A673 (cell line): ENCODE data around the gene PINLYP.
A peak's percentile ranks its signal among the peaks of the same experiment; 100 is the strongest.

Experiments used
- CTCF ChIP-seq: fragments of 300-800, 200-600 bp; sonication (generic); conservative IDR thresholded peaks from 2 replicates; pipeline ENCODE4 v1.5.1; 2017; ENCODE audit warnings: low read depth, mild to moderate bottlenecking, antibody characterized with exemption, low read length, moderate library complexity, mixed read lengths
- EZH2 ChIP-seq: fragments of 200-600 bp; sonication (generic); IDR thresholded peaks from 2 replicates; pipeline ENCODE4 v1.6.1; 2017; ENCODE audit warnings: borderline replicate concordance, low read depth, mild to moderate bottlenecking, mixed read lengths, antibody characterized with exemption, low read length; ENCODE audit not compliant: poor library complexity, severe bottlenecking

- TF ChIP-seq EZH2: no peak
- peak; percentile 60 for TF ChIP-seq CTCF
Measured at GRCh38 chr19:43534816-43535761, 40.5 kb upstream of the PINLYP start.
